Measurements from ENCODE around the gene SYNE1.
"Not testable (repeated sequence)": the region's sequence is repeated elsewhere in the genome, so short reads cannot be mapped to it uniquely, and the experiment has no call there.

SYNE1 gene, protein sequence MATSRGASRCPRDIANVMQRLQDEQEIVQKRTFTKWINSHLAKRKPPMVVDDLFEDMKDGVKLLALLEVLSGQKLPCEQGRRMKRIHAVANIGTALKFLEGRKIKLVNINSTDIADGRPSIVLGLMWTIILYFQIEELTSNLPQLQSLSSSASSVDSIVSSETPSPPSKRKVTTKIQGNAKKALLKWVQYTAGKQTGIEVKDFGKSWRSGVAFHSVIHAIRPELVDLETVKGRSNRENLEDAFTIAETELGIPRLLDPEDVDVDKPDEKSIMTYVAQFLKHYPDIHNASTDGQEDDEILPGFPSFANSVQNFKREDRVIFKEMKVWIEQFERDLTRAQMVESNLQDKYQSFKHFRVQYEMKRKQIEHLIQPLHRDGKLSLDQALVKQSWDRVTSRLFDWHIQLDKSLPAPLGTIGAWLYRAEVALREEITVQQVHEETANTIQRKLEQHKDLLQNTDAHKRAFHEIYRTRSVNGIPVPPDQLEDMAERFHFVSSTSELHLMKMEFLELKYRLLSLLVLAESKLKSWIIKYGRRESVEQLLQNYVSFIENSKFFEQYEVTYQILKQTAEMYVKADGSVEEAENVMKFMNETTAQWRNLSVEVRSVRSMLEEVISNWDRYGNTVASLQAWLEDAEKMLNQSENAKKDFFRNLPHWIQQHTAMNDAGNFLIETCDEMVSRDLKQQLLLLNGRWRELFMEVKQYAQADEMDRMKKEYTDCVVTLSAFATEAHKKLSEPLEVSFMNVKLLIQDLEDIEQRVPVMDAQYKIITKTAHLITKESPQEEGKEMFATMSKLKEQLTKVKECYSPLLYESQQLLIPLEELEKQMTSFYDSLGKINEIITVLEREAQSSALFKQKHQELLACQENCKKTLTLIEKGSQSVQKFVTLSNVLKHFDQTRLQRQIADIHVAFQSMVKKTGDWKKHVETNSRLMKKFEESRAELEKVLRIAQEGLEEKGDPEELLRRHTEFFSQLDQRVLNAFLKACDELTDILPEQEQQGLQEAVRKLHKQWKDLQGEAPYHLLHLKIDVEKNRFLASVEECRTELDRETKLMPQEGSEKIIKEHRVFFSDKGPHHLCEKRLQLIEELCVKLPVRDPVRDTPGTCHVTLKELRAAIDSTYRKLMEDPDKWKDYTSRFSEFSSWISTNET (N-terminal part only)

DNA sequence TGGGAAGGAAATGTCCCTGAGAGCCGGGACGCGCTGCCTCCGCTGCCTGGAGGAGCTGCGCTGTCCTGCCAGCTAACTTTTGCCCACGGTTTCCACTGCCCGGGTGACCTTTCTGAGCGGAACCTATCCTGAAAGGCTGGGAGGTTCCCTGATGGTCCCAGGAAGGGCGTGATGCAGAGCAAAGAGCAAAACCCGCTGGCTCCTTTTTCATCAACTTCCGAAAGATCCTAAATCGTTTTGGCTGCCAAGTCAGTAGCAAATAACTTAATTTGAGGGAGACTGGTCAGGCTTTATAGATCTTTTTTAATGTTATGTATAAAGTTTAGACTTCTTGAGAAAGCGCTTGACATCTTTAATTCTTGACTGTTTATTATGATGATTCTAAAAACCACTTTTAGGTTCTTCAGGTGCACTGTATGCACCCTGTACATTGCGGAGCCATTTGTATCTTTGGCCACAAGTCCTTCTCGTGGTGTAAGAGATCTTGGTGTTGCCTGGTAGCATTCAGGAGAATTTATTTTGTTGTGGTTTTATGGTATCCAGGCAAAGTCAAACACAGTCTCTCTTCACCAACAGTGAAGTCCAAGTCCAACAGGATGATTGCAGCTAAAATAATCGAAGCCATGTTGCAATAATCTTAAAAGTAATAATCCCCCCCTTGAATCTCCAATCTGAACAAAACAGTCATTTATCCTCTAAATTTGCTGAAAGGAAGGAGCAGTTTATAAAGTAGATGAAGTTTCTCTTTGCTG is at the start of gene SYNE1:
Gene SYNE1 (minus strand): TSS at position 67 of the 752 bp plus-strand sequence. CDS start 9,031 bp downstream, outside the sequence.
- DNase-seq (ENCODE audit: low read depth in 2 of 2), result no peak

DNA sequence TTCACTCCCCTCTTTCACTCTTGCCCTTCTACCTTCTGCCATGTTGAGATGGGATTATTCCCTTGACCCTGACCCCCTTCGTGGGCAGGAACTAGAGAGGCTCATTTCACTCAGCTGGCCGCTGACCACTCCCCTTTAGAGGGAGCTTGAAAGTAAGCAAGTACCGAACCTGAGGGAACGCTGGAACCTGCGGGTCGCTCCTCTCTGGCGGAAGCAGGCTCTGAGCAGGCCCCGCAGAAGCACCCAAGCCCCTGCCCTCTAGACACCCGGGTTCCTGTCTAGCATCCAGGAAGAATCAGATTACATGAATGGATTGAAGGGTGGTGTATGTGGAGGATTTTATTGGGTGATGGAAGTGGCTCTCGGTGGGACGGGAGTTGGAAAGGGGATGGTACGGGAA is 48.7 kb upstream of the SYNE1 start:
- no peak for DNase-seq (ENCODE audit: low read depth in 2 of 2)

DNA sequence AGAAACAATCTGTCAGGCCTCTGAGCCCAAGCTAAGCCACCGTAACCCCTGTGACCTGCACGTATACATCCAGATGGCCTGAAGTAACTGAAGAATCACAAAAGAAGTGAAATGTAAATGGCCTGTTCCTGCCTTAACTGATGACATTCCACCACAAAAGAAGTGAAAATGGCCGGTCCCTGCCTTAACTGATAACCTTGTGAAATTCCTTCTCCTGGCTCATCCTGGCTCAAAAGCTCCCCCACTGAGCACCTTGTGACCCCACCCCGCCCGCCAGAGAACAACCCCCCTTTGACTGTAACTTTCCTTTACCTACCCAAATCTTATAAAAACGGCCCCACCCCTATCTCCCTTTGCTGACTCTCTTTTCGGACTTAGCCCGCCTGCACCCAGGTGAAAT is 45.8 kb upstream of the SYNE1 start:
- DNase-seq (ENCODE audit: low read depth in 2 of 2), result not testable (repeated sequence)

DNA sequence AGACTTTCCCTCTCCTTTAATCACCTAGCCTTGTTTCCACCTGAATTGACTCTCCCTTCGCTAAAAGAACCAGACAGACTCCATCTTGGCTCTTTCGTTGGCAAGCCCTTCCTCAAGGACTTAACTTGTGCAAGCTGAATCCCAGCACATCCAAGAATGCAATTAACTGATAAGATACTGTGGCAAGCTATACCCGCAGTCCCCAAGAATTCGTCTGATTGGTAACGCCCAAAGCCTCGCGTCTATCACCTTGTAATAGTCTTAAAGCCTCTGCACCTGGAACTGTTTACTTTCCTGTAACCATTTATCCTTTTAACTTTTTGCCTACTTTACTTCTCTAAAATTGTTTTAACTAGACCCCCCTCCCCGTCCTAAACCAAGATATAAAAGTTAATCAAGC is 45.0 kb upstream of the SYNE1 start:
- no peak for DNase-seq (ENCODE audit: low read depth in 2 of 2)

DNA sequence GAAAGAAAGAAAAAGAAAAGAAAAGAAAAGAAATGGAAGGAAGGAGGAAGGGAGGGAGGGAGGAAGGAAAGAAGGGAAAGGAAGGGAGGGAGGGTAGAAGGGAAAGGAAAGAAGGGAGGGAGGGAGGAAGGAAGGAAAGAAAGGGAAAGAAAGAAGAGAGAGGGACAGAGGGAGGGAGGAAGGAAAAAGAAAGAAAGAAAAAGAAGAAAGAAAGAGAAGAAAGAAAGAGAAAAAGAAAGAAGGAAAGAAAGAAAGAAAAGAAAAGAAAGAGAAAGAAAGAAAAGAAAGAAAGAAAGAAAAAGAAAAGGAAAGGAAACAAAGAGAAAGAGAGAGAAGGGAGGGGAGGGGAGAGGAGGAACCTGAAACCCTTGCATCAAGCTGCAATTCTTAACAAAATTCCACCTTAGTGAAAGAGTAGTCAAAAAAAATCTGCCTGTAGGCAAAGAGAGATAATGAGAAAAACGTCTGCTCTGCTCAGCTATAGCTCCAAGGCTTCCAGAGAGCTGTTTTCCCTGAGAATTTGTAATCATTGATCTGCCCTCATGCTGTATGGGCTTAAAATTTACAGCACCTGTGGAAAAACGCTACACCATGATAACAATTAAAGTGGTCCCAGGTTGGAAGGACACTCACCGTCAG is 43.8 kb upstream of the SYNE1 start:
- no peak for DNase-seq (ENCODE audit: low read depth in 2 of 2)

DNA sequence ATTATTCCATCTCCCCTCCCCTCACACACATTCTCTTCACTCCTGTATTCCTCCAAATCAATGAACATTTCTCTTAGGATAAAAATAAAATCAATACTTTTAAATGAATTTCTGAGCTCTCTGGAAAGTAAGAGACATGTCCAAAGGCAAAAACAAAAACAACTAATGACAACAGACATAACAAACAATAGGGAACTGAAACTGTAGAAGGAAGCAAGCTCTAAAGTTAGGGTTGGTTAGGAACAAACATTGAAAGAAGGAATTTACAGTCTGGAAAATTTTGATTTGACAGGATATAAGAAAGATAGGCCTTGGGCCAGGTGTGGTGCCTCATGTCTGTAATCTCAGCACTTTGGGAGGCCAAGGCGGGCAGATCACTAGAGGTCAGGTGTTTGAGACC is 43.0 kb upstream of the SYNE1 start:
- DNase-seq (ENCODE audit: low read depth in 2 of 2), result no peak

DNA sequence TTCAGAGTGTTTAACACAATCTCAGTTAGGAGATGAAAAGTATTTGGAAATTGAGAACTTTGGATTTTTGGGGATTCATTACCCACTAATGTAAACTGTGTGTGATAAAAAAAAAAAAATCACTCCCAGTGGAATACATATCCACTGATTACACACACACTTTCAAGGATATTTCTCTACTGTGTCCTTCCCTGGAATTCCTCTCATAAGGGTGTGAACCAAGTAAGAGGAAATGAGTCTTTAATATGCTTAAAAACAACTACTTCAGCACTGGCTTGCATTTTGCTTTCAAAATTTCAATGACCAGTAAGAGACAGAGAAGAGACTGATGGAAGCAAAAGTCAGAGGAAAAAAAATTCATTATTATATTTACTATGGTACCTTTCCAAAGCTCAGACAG is 36.1 kb upstream of the SYNE1 start:
- DNase-seq (ENCODE audit: low read depth in 2 of 2), result no peak

DNA sequence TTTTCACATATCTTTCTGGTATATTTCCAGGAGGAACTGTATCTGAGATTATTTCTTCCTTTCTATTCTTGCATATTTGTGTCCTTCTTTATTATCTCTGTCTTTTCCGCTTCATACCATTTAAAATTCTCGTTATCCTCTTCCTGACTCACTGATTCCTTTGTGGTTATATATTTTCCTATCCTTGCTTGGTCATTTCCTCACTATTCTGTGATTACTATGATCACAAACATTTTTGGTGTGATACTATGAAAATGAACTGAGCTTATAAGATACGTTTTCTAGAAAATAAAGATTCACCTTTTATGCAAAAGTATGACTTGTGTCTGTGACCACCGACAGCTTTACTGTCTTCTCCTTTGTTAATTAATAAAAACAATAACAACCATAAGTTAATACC is 34.0 kb upstream of the SYNE1 start:
- no peak for DNase-seq (ENCODE audit: low read depth in 2 of 2)

DNA sequence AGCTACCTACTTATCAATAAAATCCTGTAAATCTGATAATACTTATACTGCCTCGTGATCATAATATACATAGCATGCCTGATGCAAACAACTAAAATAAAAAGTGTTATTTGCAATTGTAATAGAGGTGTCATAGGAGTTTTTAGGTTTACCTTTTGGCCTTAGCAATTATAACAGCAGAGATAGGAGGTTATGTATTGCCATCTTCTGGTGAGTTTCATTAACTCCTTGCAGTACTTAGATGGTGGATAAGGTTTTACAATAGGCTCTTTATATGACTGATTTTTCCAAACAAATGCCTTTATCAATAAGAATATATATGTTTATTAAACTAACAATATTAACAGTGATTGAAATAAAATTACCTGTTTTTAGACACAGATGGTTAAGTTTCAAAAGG is 32.7 kb upstream of the SYNE1 start:
- no peak for DNase-seq (ENCODE audit: low read depth in 2 of 2)

DNA sequence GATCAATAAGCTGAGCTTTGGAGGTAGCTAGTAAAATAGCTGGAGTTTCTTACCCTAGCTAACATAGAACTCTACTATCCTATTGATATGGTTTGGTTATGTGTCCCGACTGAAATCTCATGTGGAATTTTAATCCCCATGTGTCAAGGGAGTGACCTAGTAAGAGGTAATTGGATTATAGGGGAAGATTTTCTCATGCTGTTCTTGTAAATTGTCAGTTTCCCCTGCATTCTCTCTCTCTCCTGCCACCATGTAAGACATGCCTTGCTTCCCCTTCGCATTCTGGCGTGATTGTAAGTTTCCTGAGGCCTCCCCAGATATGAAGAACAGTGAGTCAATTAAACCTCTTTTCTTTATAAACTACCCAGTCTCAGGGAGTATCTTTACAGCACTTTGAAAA is 24.6 kb upstream of the SYNE1 start:
- no peak for DNase-seq (ENCODE audit: low read depth in 2 of 2)

DNA sequence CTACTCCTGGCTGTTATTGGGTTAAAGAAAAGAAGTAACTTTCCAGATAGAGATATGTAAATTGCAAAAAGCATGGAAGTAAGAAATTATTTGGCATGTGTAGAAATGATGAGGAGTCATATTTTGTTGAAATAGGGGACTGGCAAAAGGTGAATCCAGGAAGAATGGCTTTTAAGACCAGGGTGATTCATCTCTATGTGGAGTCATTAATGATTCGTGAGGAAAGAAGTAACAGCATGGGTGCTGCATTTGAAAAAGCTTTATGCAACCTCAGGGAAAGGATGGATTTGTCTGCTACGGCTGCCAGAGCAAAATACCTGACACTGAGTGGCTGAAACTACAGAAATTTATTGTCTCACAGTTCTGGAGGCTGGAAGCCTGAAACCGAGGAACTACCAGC is 14.8 kb upstream of the SYNE1 start:
- DNase-seq (ENCODE audit: low read depth in 2 of 2), result no peak

DNA sequence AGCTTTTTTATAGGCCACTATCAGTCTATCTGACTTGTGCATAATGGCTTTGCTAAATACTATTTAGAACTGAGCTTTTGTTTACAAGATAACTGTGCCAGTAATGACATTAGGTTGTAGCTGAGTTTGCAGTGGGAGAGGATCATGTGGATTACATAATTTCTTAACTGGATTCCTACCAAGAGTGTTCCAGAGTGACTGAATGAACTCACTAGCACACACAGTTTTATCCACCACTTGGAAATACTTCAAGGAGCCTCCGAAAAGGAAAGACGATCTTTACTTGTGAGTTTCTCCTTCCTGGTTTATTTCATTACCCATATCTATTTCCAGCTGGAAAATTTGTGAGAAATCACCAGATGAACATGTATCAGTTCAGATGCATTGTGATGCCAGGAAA is 10.9 kb upstream of the SYNE1 start:
- no peak for DNase-seq (ENCODE audit: low read depth in 2 of 2)

DNA sequence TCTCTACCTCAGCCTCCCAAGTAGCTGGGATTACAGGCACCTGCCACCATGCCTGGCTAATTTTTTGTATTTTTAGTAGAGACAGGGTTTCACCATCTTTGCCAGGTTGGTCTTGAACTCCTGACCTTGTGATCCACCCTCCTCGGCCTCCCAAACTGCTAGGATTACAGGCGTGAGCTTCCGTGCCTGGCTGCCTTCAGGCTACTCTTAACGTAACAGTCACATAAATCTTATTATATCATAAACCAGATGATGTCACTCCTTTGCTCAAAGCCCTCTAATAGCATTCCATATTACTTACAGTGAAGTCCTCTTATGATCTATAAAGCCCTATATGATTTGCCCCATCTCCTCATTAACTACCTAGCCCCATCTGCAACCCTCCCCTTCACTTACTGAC is 9.6 kb upstream of the SYNE1 start:
- not testable (repeated sequence) for DNase-seq (ENCODE audit: low read depth in 2 of 2)

DNA sequence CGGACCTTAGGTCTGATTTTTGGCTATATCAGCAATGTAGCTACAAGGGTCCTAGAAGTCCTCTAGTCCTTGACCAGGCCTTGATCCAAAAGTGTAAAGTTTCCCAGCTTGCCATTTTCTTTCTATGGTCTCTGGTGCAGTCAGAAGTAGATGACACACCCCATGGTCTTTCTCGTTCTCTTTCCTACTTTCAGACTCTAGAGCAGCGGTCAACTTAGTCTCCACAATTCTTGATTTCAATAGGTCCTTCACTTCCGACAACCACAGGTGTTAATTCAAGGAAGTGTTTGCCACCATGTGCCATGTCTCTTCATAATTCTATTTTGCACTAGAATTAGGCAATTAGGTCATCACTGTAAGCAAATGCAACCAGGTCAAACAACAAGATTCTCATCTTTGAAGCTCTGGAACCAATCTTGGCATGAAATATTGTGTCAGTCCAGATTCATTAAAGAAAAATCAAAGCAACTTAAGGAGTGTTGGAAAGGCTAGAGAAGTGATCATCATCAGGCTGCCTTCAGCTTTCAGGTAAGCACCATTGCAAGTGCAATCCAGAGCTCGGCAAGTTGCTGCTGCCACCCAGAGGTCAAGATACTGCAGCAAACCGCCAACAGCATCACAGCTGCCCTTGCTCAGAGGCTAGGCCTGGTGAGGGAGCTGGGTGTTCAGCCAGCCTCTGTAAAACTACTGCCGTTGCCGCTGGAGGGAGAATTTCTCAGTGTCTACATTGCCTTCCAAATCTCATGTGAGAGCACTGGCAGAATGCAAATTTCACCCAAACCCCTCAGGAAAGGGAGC is 5.6 kb upstream of the SYNE1 start:
- DNase-seq (ENCODE audit: low read depth in 2 of 2), result no peak

DNA sequence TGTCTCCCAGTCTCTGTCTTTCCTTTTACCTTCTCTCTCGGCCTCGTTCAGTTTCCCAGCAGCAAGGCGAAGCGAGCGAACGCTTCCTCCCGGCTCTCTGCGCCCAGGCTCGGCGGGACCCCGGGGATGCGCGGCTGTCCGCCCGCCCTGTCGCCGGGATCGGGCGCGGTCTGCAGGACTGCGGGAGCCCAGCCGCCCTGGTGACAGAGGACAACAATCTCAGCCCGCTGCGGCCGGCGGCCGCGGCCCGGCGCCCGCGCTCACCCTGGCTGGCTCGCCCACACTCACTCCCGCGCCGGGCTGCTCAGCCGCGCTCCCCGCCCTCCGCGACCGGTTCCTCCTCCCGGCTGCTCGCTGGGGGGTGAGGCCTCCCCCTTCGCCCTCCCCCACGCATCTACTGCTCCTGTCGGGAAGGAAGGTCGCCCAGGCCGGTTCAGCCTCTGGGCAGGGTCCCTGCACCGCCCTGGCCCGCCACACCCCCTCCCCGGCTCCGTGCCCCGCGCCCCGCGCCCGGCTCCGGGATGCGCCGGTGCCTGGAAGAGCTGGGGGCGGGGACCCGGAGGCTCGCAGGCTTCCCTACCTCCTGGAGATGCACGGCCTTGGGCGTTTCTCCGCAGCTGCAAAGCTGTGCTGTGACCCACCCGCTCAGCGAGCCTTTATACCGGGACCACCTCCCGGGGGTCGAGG is 410 bp downstream of the SYNE1 start:
- no peak for DNase-seq (ENCODE audit: low read depth in 2 of 2)

DNA sequence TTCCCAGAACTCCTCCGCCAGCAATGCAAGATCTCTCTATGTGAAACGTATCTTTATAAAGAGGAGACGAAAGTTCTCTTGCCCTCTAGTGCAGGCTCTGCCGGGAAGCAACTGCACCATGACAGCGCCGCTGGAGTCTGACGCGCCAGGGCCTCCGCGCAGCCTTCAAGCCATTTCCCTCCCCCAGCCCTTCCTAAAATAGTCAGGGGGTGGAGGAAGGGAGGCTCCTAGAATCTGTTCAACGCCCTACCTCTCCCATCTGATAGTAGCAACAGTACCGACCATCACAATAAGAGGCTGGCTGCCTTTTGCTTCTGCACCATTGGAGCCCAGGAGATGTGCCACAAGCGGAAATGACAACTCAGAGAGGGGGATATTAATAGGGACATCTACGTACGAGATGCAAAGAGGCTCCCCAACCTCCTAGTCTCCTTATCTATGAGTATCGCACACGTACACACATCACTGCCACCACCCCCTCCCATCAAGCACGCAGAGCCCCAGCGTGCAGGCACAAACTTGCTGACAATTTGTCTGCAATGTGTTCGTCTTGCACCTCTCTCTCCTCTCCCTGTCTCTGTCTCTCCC is 1.0 kb downstream of the SYNE1 start:
- no peak for DNase-seq (ENCODE audit: low read depth in 2 of 2)

DNA sequence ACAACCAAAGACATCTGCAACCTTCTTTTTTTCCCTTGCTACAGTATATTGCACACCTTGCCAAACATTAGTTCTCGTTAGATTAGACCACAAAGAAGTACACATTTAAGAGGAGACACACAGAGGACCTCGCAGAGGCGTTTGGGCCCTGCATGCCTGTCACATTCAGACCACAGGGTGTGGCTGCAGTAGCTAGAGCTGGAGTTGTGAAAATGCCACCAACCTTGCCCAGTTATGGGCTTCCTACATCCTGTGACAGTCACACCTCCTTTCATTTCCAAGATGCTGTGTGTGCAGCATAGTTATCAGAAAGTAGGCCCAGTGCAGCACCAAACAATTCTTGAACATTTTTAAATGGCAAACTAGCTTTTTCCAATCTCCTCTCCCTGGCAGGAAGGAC is 2.4 kb downstream of the SYNE1 start:
- DNase-seq (ENCODE audit: low read depth in 2 of 2), result no peak

DNA sequence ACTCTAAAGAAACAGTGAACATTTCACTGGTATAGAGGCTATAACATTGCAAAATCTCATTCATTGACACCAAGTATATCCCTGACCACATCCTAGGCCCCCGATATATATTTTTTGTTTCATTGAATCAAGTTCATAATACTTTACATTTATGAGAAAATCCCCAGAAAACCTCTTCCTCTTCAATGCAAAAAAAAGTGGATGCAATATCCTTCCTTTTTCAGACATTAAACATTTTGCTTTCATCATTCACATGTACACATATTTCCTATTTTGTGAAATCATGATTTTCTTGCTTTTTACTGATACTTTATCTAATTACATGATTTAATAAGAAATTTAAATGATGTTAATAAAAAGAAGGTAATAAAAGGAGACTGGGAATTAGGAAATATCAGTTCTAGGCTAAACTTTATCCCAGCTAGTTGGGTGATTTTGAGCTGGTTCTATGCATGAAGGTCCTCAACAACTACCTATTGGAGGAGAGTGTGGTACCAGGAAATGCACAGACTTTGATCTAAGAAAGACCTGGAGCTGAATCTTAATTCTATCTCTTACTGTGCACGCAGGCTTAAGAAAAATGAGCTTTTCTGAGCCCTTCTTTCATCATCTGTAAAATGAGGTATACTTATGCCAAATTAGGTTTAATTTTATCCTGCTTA is 4.9 kb downstream of the SYNE1 start:
- no peak for DNase-seq (ENCODE audit: low read depth in 2 of 2)

DNA sequence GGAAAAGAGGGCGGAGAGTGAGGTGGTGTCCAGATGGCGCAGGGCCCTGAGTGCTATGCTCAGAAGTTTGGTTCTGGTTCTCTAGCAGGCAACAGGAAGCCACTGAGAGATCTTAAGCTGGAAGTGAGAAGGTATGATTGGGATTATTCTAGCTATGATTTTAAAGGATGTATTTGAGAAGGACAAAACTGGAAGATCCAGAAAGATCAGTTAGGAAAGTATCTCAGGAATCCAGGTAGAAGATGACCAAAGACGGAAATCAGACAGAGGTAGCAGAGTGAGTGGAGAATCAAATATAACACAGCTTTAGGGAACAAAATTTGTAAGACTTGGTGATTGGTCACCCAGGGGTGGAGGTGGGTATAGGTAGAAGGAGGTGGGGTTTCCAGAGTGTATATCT is 5.8 kb downstream of the SYNE1 start:
- DNase-seq (ENCODE audit: low read depth in 2 of 2), result no peak

All from stimulated activated CD4-positive, alpha-beta T cell treated with anti-CD3 and anti-CD28 coated beads, Interleukin-12 subunit alpha, Interleukin-12 subunit beta, amount 100 ng/mL, for 24 hours (primary cell).